ENCODE results near the gene ATG10. TPM values are rescaled to one million over a fixed set of nuclear protein-coding genes. Genes with fewer than 3 reads are reported as not detected.

Gene ATG10
- total RNA-seq, 1 experiment from 2014 or later, result 12.2 TPM

DNA sequence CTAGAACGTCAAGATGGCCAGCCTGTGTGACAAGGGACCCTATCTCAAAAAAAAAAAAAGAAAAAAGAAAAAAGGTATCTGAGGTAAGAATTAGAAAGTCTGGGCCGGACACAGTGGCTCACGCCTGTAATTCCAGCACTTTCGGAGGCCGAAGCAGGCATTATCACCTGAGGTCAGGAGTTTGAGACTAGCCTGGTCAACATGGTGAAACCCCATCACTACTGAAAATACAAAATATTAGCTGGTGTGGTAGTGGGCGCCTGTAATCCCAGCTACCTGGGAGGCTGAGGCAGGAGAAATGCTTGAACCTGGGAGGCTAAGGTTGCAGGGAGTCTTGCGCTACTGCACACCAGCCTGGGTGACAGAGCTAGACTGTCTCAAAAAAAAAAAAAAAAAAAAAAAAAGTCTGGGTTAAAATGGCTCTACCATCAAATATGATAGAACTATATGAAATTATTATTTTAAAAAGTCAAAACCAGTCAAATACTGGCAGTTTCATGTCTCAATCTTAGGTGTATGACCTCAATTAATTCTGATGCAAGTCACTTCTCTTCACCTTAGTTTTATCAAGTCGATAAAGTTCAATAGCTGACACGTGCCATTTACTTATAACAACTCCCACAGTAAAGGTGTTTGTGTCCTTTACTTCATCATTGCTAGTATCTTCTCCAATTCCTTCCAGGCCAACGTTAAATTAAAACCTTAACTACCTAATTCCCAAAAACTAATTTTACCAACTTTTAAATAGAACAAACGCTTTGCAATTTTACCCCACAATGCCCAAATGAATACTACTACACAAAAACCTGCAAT lies 305.2 kb downstream of the ATG10 start (continued):
- TF ChIP-seq, protein P1, sequence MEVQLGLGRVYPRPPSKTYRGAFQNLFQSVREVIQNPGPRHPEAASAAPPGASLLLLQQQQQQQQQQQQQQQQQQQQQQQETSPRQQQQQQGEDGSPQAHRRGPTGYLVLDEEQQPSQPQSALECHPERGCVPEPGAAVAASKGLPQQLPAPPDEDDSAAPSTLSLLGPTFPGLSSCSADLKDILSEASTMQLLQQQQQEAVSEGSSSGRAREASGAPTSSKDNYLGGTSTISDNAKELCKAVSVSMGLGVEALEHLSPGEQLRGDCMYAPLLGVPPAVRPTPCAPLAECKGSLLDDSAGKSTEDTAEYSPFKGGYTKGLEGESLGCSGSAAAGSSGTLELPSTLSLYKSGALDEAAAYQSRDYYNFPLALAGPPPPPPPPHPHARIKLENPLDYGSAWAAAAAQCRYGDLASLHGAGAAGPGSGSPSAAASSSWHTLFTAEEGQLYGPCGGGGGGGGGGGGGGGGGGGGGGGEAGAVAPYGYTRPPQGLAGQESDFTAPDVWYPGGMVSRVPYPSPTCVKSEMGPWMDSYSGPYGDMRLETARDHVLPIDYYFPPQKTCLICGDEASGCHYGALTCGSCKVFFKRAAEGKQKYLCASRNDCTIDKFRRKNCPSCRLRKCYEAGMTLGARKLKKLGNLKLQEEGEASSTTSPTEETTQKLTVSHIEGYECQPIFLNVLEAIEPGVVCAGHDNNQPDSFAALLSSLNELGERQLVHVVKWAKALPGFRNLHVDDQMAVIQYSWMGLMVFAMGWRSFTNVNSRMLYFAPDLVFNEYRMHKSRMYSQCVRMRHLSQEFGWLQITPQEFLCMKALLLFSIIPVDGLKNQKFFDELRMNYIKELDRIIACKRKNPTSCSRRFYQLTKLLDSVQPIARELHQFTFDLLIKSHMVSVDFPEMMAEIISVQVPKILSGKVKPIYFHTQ (CRISPR knock-in tag; IDR thresholded peaks at IDR 0.05), result peak; percentile 38; the same call in 1 of the 2 replicates
- TF ChIP-seq HMGA2 (CRISPR knock-in tag; IDR thresholded peaks at IDR 0.05) (no peak), TCF7 (CRISPR knock-in tag; IDR thresholded peaks at IDR 0.05; ENCODE audit: low read depth) (no peak), ZNF219 (CRISPR knock-in tag; IDR thresholded peaks at IDR 0.05; ENCODE audit: borderline replicate concordance) (no peak), ATF1 (CRISPR knock-in tag; IDR thresholded peaks at IDR 0.05) (no peak), TEAD4 (CRISPR knock-in tag; IDR thresholded peaks at IDR 0.05) (no peak), SP1 (CRISPR knock-in tag; conservative IDR thresholded peaks at IDR 0.05) (no peak), IRF2 (CRISPR knock-in tag; IDR thresholded peaks at IDR 0.05; ENCODE audit: borderline replicate concordance, low read depth) (no peak)

DNA sequence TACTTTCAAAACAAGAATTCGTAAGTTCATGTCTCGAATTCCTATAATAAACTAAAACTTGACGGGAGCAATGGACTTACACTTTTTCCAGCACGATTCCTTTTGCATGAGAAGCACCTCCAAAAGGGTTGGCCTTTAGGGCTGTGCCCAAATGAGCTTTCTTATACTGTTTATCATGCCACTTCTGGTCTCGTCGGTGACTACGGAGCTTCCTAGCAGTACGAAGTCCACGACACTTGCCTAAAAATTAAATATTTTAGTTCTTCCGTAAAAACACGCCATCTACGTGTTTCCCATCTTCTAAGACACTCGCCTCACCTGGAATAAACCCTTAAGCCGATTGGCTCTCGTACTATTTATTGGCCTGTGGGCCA lies 305.8 kb downstream of the ATG10 start:
- DNase-seq (ENCODE audit: low spot score) (no peak), ATAC-seq (no peak)
- CTCF ChIA-PET, result no interaction called here
- peaks cover 36% of the 10 kb centered on the region for H3K36me3 Mint-ChIP-seq
- H3K4me1 Mint-ChIP-seq, result peaks cover 41% of the 10 kb centered on the region
- peak overlapping the region; percentile 93 for H3K4me3 Mint-ChIP-seq
- no peaks in the 10 kb centered on the region for H3K27me3 Mint-ChIP-seq (ENCODE audit: low read depth)
- POLR2A ChIA-PET, result interaction anchor here (0.7 to 2.5 kb wide), 3 partner anchors 16 to 1177 kb away, joined by 3 to 14 read pairs (median 5); no protein-coding TSS in a partner anchor
- peak overlapping the region; percentile 97 for H3K27ac Mint-ChIP-seq
- no peaks in the 10 kb centered on the region for H3K9me3 Mint-ChIP-seq
- TF ChIP-seq, protein P1 (CRISPR knock-in tag; IDR thresholded peaks at IDR 0.05), result peak; percentile 93; the same call in 1 of the 2 replicates
- TF ChIP-seq RELA (CRISPR knock-in tag; IDR thresholded peaks at IDR 0.05; ENCODE audit: borderline replicate concordance) (no peak), PRRX2 (CRISPR knock-in tag; IDR thresholded peaks at IDR 0.05) (peak; percentile 55; the same call in 1 of the 2 replicates), SOX15 (CRISPR knock-in tag; IDR thresholded peaks at IDR 0.05) (no peak), CREM (CRISPR knock-in tag; IDR thresholded peaks at IDR 0.05) (no peak), ZNF396 (CRISPR knock-in tag; IDR thresholded peaks at IDR 0.05; ENCODE audit: borderline replicate concordance) (no peak), EMX1 (CRISPR knock-in tag; IDR thresholded peaks at IDR 0.05) (peak; percentile 80; the same call in 1 of the 2 replicates), SP1 (CRISPR knock-in tag; conservative IDR thresholded peaks at IDR 0.05) (no peak)
- TF ChIP-seq, protein P2, sequence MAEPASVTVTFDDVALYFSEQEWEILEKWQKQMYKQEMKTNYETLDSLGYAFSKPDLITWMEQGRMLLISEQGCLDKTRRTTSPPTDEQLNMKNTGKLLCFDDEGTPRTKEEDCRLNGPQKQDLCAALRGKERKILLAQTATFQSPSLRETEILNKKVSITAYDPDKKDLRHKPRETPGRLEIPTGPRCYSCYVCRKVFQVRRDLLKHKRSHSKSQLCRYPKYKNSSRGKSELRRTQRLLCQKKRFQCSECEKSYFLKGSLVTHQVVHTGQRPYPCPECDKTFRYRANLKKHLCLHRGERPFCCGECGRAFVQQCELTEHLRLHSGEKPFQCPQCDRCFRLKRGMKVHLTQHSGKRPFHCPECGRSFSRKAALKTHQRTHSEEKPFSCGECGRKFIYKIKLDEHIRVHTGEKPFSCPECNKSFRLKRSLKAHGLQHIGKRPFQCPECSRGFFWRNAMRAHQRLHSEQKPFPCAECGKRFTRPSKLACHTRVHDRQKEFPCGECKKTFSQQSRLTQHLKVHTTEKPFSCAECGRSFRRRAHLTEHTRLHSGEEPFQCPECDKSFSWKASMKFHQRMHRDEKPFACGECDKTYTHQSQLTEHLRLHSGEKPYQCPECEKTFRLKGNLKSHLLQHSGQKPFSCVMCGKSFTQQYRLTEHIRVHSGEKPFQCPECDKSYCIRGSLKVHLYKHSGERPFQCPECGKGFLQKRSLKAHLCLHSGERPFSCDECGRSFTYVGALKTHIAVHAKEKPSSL (CRISPR knock-in tag; conservative IDR thresholded peaks at IDR 0.05), result peak; percentile 88
- TF ChIP-seq, protein P3, sequence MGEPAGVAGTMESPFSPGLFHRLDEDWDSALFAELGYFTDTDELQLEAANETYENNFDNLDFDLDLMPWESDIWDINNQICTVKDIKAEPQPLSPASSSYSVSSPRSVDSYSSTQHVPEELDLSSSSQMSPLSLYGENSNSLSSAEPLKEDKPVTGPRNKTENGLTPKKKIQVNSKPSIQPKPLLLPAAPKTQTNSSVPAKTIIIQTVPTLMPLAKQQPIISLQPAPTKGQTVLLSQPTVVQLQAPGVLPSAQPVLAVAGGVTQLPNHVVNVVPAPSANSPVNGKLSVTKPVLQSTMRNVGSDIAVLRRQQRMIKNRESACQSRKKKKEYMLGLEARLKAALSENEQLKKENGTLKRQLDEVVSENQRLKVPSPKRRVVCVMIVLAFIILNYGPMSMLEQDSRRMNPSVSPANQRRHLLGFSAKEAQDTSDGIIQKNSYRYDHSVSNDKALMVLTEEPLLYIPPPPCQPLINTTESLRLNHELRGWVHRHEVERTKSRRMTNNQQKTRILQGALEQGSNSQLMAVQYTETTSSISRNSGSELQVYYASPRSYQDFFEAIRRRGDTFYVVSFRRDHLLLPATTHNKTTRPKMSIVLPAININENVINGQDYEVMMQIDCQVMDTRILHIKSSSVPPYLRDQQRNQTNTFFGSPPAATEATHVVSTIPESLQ (CRISPR knock-in tag; IDR thresholded peaks at IDR 0.05), result no peak
- TF ChIP-seq, protein P4, sequence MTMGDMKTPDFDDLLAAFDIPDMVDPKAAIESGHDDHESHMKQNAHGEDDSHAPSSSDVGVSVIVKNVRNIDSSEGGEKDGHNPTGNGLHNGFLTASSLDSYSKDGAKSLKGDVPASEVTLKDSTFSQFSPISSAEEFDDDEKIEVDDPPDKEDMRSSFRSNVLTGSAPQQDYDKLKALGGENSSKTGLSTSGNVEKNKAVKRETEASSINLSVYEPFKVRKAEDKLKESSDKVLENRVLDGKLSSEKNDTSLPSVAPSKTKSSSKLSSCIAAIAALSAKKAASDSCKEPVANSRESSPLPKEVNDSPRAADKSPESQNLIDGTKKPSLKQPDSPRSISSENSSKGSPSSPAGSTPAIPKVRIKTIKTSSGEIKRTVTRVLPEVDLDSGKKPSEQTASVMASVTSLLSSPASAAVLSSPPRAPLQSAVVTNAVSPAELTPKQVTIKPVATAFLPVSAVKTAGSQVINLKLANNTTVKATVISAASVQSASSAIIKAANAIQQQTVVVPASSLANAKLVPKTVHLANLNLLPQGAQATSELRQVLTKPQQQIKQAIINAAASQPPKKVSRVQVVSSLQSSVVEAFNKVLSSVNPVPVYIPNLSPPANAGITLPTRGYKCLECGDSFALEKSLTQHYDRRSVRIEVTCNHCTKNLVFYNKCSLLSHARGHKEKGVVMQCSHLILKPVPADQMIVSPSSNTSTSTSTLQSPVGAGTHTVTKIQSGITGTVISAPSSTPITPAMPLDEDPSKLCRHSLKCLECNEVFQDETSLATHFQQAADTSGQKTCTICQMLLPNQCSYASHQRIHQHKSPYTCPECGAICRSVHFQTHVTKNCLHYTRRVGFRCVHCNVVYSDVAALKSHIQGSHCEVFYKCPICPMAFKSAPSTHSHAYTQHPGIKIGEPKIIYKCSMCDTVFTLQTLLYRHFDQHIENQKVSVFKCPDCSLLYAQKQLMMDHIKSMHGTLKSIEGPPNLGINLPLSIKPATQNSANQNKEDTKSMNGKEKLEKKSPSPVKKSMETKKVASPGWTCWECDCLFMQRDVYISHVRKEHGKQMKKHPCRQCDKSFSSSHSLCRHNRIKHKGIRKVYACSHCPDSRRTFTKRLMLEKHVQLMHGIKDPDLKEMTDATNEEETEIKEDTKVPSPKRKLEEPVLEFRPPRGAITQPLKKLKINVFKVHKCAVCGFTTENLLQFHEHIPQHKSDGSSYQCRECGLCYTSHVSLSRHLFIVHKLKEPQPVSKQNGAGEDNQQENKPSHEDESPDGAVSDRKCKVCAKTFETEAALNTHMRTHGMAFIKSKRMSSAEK (CRISPR knock-in tag; IDR thresholded peaks at IDR 0.05; ENCODE audit: borderline replicate concordance), result no peak
- TF ChIP-seq, protein P5, sequence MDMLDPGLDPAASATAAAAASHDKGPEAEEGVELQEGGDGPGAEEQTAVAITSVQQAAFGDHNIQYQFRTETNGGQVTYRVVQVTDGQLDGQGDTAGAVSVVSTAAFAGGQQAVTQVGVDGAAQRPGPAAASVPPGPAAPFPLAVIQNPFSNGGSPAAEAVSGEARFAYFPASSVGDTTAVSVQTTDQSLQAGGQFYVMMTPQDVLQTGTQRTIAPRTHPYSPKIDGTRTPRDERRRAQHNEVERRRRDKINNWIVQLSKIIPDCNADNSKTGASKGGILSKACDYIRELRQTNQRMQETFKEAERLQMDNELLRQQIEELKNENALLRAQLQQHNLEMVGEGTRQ (CRISPR knock-in tag; IDR thresholded peaks at IDR 0.05), result no peak

Measured in WTC11 (cell line).